NCI-H510A treated with DMSO at 0.1 percent for 48 hours (cell line): Measurements from ENCODE around the gene PTOV1.

ENCODE experiments used
- DNase-seq: peaks from one replicate; lab custom pipeline; 2025; lab: John Stamatoyannopoulos, UW

Gene PTOV1

DNA sequence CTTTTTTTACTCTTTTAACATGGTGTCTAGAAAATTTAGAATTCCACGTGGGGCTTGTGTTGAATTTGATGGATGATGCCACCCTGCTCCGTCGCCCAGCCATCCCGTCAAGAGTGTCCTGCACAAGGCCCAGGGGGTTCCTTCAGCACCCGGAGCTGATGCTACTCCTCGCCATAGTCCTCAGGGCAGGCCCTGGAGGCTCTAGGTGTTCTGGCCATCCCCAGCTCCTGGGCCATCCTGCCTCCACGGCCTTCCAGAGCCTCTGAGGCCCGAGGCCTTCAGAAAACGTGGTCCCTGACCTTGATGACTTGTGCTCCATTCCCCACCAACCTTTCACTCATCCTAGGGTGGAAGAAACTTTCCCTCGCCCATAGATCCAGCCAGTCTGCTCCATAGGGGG is 22.9 kb downstream of the PTOV1 start:
- no peak for DNase-seq

DNA sequence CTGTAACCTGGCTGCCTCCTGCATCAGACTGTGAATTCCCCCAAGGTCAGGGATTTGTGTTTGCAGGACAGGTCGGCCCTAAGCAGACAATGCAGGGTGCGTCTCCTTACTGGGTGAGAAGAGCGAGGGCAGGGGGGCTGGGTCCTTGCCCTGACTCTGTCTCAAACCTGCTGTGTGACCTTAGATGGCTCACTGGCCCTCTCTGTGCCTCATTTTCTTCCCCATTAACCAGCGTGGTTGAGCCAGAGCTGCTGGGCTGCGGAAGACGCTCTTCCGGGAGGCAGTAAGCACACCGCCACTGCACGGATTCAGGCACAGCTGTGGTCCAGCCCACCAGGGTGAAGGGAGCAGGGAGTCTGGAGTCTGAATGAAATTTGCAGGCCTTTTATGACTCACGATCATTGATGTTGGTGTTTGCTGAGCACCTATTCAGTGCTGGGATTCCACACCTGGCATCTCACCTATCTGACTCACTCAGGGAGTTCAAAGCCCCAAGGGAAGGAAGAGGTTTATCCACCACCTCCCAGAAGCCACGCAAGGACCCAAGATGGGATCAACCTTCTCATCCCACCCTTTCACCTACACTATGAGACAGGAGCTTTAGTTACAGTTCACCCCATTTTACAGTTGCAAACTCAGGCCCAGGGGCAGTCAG is 23.7 kb downstream of the PTOV1 start:
- DNase-seq, result no peak

DNA sequence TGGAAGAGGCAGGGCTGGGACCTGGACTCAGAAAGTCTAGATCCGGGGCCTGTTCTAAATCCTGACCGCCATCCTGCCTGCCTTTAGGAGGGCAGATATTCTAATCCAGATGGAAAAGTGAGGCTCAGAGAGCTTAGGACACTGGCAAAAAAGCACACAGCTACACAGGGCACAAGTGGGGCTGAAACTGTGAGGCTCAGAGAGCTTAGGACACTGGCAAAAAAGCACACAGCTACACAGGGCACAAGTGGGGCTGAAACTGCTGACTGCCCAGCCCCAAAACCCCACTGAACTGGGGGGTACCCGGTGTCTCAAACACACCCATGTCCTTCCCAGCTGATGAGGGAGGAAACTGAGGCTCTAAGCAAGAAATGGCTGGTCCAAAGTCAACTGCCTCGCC is 24.2 kb downstream of the PTOV1 start:
- DNase-seq, result no peak

DNA sequence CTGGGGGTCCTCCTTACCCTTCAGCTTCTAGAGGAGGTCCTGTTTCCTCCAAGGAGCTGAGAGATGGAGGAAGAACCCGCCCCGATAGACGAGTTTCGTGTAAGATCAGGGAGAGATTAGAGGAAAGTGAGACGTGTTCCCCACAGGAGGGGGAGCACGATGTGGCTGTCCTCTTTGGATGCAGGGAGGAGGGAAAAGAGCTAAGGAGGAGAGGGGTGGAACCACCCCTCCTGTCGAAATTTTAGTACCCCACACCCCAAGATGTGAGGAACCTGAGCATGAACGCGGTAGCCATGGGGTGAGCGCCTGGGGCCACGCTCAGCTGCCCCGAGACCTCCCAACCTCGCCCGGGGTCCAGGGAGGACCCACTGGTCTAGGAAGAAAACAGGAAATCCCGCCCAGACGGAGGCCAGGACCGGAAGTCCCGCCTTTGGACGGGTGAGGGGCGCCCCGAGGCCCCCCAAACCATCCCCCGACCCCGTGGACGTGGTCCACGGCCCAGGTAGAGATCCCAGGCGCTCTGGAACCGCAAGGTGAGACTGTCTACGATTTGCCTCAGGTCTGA is 25.0 kb downstream of the PTOV1 start:
- DNase-seq, result peak; percentile 37

DNA sequence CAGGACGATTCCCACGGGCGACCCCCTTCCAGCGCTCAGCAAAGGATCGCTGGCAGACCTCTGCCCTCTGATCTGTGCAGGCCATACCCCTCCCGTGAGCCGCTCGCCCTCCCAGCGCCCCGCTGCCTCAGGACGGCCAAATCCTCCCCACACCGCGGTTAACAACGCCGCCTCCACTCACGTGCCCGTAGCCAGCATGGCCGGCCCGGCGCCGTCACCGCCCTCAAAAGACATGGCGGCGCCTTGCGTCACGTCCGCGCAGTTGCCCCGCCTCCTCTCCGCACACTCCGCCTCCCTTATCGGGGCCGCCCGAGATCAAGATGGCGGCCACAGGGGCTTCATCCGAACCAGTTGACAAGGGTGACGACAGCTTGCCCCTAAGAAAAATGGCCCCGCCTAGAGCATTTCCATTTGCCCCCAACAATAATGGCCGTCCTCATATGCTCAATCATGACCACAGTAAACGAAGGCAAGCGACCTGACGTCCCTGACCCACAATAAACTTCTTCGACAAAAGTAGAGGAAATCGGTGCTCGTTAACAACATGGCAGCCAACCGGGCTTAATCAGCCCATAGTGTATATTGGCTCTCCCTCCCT is 25.6 kb downstream of the PTOV1 start:
- peak; percentile 97 for DNase-seq

DNA sequence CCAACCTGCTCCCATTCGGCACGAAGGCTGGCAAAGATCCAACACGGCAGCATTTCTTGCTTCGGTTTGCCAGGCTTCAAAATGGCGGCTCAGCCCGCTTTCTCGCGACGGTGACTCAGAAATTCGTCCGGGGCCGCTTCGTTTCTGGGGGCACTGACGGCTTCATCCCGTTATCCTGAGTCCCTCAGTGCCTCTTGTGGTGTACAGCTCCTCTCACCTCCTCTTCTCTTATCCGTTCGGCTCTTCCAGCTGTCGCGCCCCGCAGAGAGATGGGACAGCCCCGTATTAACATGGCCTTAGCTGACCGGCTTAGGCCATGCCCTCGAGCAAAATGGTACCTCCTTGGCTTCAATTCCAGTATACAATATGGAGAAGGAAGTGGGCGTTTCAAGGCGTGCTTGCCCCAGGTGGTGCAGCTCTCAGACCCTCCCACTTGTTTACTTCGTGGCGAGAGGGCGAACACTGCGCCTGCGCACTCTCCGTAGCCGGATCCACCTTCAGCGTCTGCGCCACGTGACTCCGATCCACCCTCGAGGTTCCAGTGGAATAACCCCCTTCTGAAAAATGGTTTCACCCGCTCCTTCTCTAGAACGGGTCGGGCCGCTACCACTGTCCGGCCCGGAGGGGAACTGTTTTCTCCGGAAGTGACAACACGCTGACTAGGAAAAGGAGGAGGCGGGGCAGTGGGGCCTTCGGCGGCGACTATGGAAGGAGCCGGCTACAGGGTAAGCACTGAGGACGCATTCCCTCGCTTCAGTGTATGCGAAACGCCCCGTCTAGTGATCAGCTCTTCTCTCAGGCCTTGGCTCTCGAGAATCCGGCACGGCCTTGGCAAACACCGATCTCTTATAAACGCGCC is 26.3 kb downstream of the PTOV1 start, which contains the start of the genes AKT1S1 and TBC1D17:
AKT1S1 (minus strand) TSS at position 336 of the 859 bp plus-strand sequence. CDS start 4,060 bp downstream, outside the sequence.
TBC1D17 (plus strand) TSS at position 683 of the 859 bp plus-strand sequence; CDS start at position 705, 22 bp downstream.
- DNase-seq, result peak; percentile 100

DNA sequence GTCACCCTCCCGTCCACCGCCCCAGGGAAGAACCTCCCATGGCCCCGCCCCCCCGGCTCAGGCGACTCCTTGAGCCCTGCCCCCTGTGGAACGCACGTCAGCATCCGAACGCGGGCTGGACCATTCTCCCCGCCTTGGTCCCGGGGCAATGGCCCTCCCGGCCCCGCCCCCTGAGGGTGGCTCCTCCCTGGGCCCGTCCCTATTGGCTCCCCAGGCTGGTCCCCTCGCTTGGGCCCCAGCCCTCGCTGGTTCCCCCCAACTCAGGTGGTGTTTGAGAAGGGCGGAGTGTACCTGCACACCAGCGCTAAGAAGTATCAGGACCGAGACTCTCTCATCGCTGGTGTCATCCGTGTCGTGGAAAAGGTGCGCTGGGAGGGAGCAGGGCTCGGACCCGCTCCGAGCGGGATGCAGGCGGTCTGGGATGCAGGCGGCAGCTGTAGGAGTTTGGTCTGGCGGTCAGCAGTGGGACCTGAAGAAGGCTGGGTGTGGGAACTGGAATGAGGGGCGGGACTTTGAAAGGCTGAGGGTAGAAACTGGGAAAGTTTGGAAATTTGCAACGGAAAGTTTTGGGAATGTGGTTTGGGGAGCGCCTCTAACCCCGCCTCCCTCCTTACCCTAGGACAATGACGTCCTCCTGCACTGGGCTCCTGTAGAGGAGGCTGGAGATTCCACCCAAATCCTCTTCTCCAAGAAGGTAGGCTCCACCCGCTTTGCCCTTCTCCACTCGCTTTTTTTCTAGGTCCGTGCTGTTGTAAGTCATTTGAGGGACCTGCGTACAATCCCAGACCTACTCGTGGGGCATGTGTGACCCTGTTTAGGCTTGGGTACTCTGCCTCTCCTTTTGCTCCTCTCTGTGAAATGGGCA is 27.2 kb downstream of the PTOV1 start:
- peak; percentile 91 for DNase-seq

DNA sequence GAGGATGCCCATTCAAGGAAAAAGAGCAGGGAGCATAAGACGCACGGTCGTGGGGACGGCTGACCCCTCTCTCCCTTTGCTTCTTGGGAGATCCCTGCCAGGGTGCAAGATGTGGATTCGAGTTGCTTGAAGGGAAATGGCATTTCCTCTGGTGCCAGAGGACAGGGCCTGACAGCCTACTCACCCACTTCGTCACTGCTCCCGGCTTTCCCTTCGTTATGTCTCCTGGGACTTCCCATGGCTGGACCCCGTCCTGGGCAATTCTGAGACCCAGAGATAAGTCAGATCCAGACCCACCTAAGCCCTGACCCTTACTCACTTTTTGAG is 27.7 kb downstream of the PTOV1 start:
- DNase-seq, result no peak

DNA sequence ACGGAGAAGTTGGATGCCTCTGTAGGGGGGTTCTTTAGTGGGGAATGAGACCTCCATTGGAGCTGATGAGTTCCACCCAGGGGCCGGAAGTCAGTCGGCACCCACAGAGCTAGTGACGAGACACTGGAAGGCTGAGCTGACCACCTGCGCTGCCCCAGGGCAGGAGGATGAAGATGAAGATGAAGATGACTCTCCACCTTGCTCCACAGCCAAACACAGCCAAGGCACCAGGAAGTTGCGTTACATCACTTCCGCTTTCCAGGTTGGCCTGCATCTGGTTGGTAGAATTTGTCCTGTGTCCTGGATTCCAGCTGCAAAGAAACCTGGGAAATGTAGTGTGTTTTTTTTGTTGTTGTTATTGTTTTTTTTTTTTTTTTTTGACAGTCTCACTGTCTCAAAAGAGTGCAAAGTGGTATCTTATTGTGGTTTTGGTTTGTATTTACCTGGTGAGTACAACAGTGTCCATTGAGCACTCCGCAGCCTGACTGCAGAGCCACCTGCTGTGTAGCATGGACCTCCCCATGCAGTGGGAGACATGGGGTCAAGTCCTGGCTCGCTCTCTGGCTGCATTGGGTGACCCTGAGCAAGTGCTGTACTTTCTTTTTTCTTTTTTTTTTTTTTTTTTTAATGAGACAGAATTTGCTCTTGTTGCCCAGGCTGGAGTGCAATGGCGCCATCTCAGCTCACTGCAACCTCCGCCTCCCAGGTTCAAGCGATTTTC is 28.4 kb downstream of the PTOV1 start:
- no peak for DNase-seq

DNA sequence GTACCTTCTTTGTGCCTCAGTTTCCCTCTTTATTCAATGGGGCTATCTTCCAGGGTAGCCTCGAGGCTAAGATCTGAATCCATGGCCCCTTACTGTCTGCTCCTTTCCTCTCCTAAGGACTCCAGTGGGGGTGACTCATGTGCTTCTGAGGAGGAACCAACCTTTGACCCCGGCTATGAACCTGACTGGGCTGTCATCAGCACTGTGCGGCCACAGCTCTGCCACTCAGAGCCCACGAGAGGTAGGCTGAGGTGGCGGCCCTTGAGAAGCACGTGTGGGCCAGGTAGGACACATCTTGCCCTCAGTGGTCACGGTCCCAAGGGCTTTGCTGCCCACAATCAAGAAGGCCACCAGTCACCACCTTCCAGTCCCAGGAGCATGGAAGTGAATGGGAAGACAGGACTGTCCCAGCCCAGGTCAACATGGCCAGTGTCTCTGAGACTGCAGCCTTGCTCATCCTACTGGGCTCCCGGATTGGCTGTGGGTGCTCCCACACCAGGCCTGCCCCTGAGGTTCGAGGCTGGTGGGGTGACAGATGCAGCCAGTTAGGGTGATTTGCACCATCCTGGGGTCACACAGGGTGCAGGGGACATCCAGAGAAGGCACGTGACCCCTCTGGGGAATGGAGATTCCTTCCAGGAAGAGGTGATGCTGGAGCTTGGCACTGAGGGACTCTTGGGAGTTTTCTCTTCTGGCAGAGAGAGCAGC is 29.4 kb downstream of the PTOV1 start:
- DNase-seq, result no peak

DNA sequence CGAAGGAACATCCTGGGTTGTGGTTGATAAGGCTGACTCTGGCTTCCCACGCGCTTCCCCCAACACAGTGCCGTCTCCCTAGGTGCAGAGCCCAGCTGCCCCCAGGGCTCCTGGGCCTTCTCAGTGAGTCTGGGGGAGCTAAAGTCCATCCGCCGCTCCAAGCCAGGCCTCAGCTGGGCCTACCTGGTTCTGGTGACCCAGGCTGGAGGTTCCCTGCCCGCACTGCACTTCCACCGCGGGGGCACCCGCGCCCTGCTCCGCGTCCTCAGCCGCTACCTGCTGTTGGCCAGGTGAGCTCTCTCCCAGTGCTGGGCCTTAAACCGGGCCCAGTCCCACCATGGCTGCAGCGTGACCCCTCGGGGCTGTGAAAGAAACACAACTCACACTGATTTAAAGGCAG is 30.2 kb downstream of the PTOV1 start:
- DNase-seq, result no peak

DNA sequence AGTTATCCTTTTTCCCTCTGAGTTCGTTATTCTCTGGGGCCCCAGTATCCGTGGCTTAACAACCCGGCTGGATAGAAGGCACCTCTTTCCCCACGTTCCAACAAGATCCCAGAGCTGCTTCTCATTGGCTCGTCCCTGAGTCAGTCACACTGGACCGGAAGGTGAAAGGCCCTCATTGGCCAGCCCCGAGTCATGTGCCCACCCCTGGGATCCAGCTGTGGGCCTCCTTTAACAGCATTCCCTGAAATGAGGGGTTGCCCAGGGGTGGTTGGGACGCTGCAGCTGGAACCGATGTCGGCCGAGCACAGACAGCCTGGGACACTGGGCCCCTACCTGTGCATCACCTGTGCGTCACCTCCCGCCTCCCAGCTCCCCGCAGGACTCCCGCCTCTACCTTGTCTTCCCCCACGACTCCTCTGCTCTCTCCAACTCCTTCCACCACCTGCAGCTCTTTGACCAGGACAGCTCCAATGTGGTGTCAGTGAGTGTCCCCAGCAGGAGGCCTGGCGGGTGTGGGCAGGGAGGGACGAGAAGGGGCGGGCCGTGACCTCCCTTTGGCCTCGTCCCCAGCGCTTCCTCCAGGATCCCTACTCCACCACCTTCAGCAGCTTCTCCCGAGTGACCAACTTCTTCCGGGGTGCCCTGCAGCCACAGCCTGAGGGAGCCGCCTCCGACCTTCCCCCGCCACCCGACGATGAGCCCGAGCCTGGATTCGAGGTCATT is 30.9 kb downstream of the PTOV1 start:
- DNase-seq, result no peak

DNA sequence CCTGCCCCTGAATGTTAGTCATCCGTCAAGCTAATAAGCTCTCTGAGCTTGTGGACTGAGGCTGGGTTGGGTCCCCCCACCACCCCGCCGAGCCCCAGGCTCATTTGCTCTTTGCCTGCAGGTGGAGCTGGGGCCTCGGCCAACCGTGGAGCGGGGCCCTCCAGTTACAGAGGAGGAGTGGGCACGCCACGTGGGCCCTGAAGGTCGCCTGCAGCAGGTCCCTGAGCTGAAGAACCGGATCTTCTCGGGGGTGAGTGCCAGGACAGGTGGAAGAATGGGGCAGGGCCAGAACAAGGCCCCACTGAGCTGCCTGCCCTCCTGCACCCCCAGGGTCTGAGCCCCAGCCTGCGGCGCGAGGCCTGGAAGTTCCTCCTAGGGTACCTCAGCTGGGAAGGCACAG is 31.7 kb downstream of the PTOV1 start:
- no peak for DNase-seq

DNA sequence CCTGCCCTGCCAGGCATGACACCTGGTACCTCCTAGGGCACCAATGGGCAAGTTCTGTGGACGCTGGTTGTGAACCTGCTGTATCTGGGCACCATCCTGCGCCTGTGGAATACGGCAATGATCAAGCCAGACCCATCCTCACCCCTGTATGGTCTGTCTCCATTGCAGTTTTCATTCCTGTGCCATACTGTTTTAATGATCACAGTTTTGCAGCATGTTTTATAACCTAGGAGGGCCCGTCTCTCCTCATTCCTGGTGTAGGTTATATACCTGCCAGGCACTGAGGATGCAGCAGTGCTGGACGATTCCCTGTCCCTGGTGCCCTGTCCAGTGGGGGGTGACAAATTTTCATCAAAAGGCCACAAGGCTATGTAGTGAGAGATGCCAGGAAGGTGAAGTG is 32.1 kb downstream of the PTOV1 start:
- DNase-seq, result no peak

DNA sequence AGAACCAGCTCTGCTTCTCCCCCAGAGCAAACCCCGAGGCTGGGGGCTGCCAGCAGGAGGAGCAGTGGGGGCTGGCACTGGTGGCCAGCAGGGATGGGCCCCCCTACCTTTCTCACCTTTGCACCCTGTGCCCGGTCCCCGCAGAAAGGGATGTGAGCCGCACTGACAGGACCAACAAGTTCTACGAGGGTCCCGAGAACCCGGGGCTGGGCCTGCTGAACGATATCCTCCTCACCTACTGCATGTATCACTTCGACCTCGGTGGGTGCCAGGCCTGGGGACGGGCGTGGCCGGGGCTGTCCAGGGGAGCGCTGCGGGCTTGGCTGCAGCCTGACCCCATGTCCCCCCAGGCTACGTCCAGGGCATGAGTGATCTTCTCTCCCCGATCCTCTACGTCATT is 33.1 kb downstream of the PTOV1 start:
- no peak for DNase-seq

DNA sequence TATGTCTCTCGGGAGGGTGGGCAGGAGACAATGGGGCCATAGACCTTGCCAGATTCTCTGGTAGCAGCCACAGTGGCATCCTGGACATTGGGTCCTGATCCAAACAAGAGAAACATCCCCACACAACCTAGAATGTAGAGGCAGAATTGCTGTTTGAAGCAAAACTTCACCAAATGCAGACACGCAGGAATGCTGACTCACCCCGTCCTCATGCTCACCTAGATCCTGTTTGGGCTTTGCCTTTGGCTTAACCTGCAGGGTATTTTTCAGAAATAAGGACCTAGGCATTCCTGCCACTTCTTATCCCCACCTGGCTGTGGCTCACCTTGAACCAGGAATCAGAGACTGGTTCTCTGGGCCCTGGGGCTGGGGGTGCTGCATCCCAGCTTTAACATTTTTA is 33.8 kb downstream of the PTOV1 start:
- DNase-seq, result no peak

DNA sequence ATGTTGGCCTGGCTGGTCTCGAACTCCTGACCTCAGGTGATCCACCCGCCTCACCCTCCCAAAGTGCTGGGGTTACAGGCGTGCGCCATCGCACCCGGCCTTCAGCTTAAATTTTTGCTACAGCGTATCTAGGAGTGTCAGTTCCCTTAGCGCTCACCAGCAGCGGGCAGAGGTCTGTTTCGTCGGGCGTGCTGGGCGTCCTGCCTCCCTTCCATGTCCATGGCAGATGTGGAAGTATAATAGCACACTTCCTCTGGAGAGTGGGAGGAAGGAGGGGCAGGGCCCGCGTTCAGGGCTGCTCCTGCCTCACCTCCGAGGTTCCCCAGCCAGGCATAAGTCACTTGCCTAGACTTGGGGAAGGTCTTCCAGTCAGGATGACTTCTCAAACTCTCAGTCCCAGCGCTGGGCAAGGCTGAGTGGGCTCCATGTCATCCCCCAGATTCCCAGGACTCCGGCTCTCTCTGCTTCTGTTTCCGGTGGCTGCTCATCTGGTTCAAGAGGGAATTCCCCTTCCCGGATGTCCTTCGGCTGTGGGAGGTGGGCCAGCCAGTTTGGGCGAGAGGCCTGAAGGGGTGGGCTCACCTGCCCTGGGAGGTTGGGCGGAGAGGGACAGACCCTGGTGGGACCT is 36.2 kb downstream of the PTOV1 start:
- peak; percentile 44 for DNase-seq

DNA sequence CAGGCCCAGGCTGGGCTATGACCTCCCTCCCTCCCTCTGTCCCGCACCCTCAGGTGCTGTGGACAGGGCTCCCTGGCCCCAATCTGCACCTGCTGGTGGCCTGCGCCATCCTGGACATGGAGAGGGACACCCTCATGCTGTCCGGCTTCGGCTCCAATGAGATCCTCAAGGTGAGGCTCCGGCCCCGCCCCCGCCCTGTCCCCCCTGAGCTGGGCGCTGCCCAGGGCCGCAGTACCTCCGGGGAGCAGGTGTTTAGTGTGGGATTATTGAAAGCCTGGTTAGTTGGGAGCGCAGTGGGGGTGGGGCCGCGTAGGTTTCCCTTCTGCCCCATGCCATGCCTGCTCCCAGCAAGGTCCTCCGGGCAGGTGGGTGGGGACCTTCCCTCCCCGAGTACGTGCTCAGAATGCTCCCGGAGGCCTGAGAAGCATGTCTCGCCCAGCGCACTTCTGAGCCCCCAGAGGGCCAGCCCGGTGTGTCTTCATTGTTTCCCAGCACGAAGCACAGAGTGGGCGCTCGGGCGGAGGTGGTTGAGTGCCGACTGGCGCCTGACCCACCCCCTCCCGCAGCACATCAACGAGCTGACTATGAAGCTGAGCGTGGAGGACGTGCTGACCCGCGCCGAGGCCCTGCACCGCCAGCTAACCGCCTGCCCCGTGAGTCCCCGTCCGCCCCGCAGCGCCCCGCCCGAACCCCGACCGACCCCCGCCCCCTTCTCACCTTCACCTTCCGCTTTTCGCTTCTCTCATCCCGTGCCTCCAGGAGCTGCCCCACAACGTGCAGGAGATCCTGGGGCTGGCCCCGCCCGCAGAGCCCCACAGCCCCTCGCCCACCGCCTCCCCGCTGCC is 36.9 kb downstream of the PTOV1 start:
- DNase-seq, result peak; percentile 62

DNA sequence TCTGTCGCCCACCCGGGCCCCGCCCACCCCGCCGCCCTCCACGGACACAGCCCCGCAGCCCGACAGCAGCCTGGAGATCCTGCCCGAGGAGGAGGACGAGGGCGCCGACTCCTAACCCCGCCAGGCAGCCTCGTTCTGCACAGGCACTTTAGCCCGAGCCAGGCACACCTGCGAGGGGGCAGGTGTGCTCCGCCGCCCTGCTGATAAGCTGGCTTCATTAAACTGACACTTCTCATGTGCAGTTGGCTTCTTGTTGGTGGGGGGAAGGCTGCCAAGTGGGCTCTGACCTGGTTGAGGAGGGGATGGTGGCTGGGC is 37.5 kb downstream of the PTOV1 start:
- DNase-seq, result peak; percentile 19
